CD8-positive, alpha-beta memory T cell (primary cell): Measurements from ENCODE around the gene PRR35. TPM values are rescaled to one million over a fixed set of nuclear protein-coding genes. Genes with fewer than 3 reads are reported as not detected.

Source experiments
- CTCF ChIA-PET: fragments of 350-600 bp; sonication (Branson Sonifier 250); formaldehyde crosslinking; loops from one replicate; lab custom pipeline; 2021; ENCODE audit warnings: antibody characterized with exemption; lab: Charles Lee
- POLR2A ChIA-PET: fragments of 350-600 bp; sonication (Branson Sonifier 250); formaldehyde crosslinking; loops from one replicate; lab custom pipeline; 2021; ENCODE audit warnings: antibody characterized with exemption; lab: Charles Lee
- DNase-seq, 5 donors: peaks; one replicate each; pipeline versions ENCODE4 v3.0.0 to v3.0.0-alpha.2; 2020 to 2022; ENCODE audit warnings: mixed read lengths in 1 of 5
- H3K27ac ChIP-seq: one replicate; pipeline ENCODE4 v1.7.0; 2013; ENCODE audit warnings: low read depth, mild to moderate bottlenecking, low read length, moderate library complexity
- H3K27me3 ChIP-seq: 2 replicates; pipeline ENCODE4 v1.7.0; 2013; ENCODE audit warnings: low read length, mild to moderate bottlenecking; ENCODE audit not compliant: insufficient read depth, poor library complexity, severe bottlenecking
- H3K36me3 ChIP-seq: 2 replicates; pipeline ENCODE4 v1.7.0; 2013; ENCODE audit warnings: mild to moderate bottlenecking, low read length, moderate library complexity; ENCODE audit not compliant: insufficient read depth
- H3K4me1 ChIP-seq: 2 replicates; pipeline ENCODE4 v1.7.0; 2013; ENCODE audit warnings: mild to moderate bottlenecking, low read length, moderate library complexity; ENCODE audit not compliant: insufficient read depth
- H3K4me3 ChIP-seq: 2 replicates; pipeline ENCODE4 v1.7.0; 2013; ENCODE audit warnings: mild to moderate bottlenecking, low read length
- H3K9me3 ChIP-seq: 2 replicates; pipeline ENCODE4 v1.7.0; 2013; ENCODE audit warnings: mild to moderate bottlenecking, low read length
- H3K27ac Mint-ChIP-seq, 8 donors: one replicate each; pipeline ENCODE4 v1.8.0; 2020 to 2021; ENCODE audit warnings: mixed read lengths in 8 of 8, mild to moderate bottlenecking in 6 of 8, inconsistent platforms in 3 of 8, moderate library complexity in 3 of 8
- H3K27me3 Mint-ChIP-seq, 2 donors: one replicate each; pipeline ENCODE4 v1.8.0; 2020 to 2021; ENCODE audit warnings: mixed read lengths in 2 of 2, mild to moderate bottlenecking in 1 of 2, moderate library complexity in 1 of 2
- H3K36me3 Mint-ChIP-seq, 3 donors: one replicate each; pipeline ENCODE4 v1.8.0; 2020 to 2021; ENCODE audit warnings: mixed read lengths in 3 of 3, inconsistent platforms in 1 of 3, mild to moderate bottlenecking in 1 of 3
- H3K4me1 Mint-ChIP-seq, 3 donors: one replicate each; pipeline ENCODE4 v1.8.0; 2020 to 2021; ENCODE audit warnings: mixed read lengths in 3 of 3, inconsistent platforms in 1 of 3, mild to moderate bottlenecking in 1 of 3
- H3K4me3 Mint-ChIP-seq, 7 donors: one replicate each; pipeline ENCODE4 v1.8.0; 2020 to 2021; ENCODE audit warnings: mixed read lengths in 7 of 7, mild to moderate bottlenecking in 6 of 7, moderate library complexity in 4 of 7, inconsistent platforms in 2 of 7
- H3K9me3 Mint-ChIP-seq, 5 donors: one replicate each; pipeline ENCODE4 v1.8.0; 2020 to 2022; ENCODE audit warnings: mixed read lengths in 5 of 5, mild to moderate bottlenecking in 3 of 5, moderate library complexity in 2 of 5, inconsistent platforms in 1 of 5
- polyA plus RNA-seq: library from polyadenylated mRNA; unstranded; fragments of 300-500 nt; fragmentation: Illumina TruSeq; gene quantifications from one replicate; pipeline ENCODE4 v1.2.3, GENCODE V29; 2021
- total RNA-seq, 2 experiments: library from RNA; stranded (reverse); gene quantifications; one replicate each; pipeline ENCODE4 v1.2.3, GENCODE V29; 2021

Gene PRR35
- total and polyA plus RNA-seq, 3 experiments from 2014 or later, result not detected

DNA sequence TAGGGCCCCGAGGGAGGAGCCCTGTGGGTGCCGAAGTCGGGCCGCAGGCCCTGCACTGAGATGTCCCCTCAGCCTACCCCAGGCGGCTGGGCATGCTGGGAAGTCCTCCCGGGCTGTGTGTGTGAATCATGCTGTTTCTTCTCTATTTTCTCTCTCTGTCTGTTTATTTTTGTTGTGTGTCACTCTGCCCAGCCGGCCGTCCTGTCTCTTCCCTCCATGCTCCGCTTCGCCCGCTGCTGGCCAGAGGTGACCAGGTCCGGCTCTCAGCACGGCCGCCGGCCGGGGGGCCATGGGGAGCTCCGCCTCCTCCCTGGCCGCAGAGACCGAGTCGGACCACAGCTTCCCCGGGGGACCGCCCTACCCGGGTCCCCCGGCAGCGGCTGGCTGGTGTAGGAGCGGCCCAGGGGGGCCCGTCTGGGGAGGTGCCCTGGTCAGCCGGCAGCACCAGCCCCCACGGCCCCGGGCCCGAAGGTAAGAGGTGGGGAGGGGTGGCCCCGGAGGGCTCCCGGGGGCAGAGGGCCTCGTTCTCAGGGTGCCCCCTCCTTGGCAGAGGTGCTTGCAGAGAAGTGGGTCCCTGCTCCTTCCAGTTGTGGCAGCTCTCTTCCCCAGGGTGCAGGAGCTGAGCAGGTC lies 20.2 kb upstream of the PRR35 start:
- Mint-ChIP-seq H3K9me3 (no peaks in the 10 kb centered on the region), H3K27me3 (no peaks in the 10 kb centered on the region), H3K4me3 (no peak overlapping the region), H3K27ac (no peak overlapping the region), H3K4me1 (peaks cover 0 to 6% (median 4%) of the 10 kb centered on the region in 3 donors), H3K36me3 (peaks cover 0 to 28% (median 0%) of the 10 kb centered on the region in 3 donors)
- Histone ChIP-seq H3K27me3 (no peaks in the 10 kb centered on the region), H3K4me3 (no peak overlapping the region), H3K36me3 (no peaks in the 10 kb centered on the region), H3K27ac (no peak overlapping the region), H3K4me1 (no peaks in the 10 kb centered on the region), H3K9me3 (no peaks in the 10 kb centered on the region)
- CTCF ChIA-PET, result no interaction called here
- POLR2A ChIA-PET, result no interaction called here
- DNase-seq, result no peak

DNA sequence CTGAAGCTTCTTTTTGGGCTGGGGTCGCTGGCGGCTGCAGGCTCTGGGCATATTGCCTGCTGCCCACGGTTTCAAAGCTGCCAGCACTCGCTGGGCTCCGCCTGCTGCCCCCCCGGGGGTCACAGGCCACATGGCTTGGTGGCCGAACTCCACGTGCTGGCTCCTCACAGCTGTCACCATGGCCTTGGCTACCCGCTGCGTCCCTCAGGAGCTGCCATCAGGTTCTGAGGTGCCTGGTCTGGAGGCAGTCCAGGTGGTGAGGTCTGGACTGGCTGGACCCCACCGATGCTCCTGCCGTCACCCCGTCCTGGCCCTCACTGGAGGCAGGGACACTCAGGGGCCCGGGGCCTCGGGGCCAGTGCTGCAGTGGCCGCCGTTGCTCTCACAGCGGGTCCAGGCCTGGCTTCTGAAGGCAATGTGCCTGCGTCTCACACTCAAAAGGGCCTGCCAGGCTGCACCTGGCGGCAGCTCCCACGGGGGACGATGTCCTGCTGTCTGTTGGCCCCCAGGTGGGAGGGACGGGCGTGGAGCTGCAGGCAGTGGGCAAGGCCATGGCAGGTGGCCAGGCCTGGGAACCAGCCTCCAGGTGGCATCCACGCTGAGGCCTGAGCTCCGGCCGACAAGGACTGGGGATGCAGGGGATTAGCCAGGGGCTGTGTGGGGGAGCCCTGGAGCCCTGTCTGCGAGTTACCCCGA lies 19.4 kb upstream of the PRR35 start:
- Mint-ChIP-seq H3K9me3 (no peaks in the 10 kb centered on the region), H3K36me3 (peaks cover 0 to 28% (median 0%) of the 10 kb centered on the region in 3 donors)
- CTCF ChIA-PET, result no interaction called here

DNA sequence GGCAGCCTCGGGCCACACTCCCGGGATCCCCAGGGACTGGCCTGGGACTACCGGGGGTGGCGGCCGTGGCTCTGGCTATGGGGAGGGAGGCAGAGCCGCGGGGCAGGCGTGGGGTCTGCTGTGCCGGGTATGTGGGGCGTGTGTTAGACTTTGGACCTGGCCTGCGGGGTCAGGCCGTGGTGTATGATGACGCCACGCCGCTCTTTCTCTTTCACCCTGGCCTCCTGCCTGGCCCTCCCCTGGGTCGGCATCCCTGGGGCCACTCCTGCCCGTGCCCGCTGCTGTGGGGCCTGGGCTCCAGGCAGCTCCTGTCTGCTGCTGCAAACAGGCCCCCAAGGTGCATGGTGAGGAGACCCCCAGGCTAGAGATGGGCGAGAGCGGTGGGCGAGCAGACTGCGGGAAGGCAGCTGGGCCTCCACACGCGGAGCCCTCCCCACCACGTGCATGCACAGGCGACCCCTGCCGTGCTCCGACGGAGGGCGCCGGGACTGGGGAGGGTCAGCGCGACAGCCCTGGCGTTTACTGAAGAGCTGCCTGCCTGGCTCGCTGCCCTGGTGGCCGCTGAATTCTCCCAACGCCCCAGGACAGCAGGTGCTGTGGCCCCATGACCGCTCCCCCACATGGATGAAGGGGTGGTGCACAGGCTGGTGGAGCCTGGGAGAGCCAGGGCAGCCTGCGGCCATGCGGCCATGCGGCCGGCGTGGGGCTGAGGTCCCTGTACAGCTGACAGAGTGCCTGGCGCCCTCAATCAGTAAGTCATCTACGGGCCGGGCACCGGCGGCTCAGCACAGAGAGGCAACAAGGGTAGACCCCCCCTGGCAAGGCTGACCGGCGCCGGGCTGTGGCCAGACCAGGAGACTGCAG lies 16.7 kb upstream of the PRR35 start:
- Mint-ChIP-seq H3K36me3 (peaks cover 0 to 15% (median 0%) of the 10 kb centered on the region in 3 donors), H3K27me3 (no peaks in the 10 kb centered on the region), H3K4me3 (no peak overlapping the region), H3K4me1 (peaks cover 0 to 6% (median 4%) of the 10 kb centered on the region in 3 donors), H3K9me3 (no peaks in the 10 kb centered on the region), H3K27ac (no peak overlapping the region)
- Histone ChIP-seq H3K27me3 (no peaks in the 10 kb centered on the region), H3K9me3 (no peaks in the 10 kb centered on the region), H3K36me3 (no peaks in the 10 kb centered on the region), H3K4me3 (no peak overlapping the region), H3K4me1 (no peaks in the 10 kb centered on the region), H3K27ac (no peak overlapping the region)
- ChIA-PET CTCF (no interaction called here), POLR2A (no interaction called here)
- DNase-seq, result no peak

More for the DNA sequence above, 19.4 kb upstream of the PRR35 start:
- Histone ChIP-seq H3K4me1 (no peaks in the 10 kb centered on the region), H3K27ac (no peak overlapping the region), H3K36me3 (no peaks in the 10 kb centered on the region), H3K9me3 (no peaks in the 10 kb centered on the region), H3K27me3 (no peaks in the 10 kb centered on the region), H3K4me3 (no peak overlapping the region)
- Mint-ChIP-seq H3K4me3 (no peak overlapping the region), H3K27ac (no peak overlapping the region), H3K27me3 (no peaks in the 10 kb centered on the region), H3K4me1 (peaks cover 0 to 6% (median 4%) of the 10 kb centered on the region in 3 donors)
- DNase-seq, result no peak
- POLR2A ChIA-PET, result no interaction called here

GRCh38 chr16:544517-544916 lies 15.7 kb upstream of the PRR35 start:
- Histone ChIP-seq H3K36me3 (no peaks in the 10 kb centered on the region), H3K9me3 (no peaks in the 10 kb centered on the region), H3K4me1 (no peaks in the 10 kb centered on the region), H3K27ac (no peak overlapping the region), H3K4me3 (no peak overlapping the region), H3K27me3 (no peaks in the 10 kb centered on the region)
- ChIA-PET POLR2A (no interaction called here), CTCF (no interaction called here)
- no peaks in the 10 kb centered on the region for H3K27me3 Mint-ChIP-seq
- peaks cover 0 to 12% (median 0%) of the 10 kb centered on the region in 3 donors for H3K36me3 Mint-ChIP-seq
- H3K9me3 Mint-ChIP-seq, result no peaks in the 10 kb centered on the region
- H3K4me3 Mint-ChIP-seq, result no peak overlapping the region
- no peak for DNase-seq
- peaks cover 0 to 3% (median 3%) of the 10 kb centered on the region in 3 donors for H3K4me1 Mint-ChIP-seq
- H3K27ac Mint-ChIP-seq, result no peak overlapping the region

- Mint-ChIP-seq H3K36me3 (peaks cover 0 to 12% (median 0%) of the 10 kb centered on the region in 3 donors), H3K9me3 (no peaks in the 10 kb centered on the region), H3K27ac (no peak overlapping the region), H3K4me3 (no peak overlapping the region), H3K27me3 (no peaks in the 10 kb centered on the region), H3K4me1 (peaks cover 0 to 2% (median 2%) of the 10 kb centered on the region in 3 donors)
- H3K27me3 ChIP-seq, result no peaks in the 10 kb centered on the region
- no peak overlapping the region for H3K27ac ChIP-seq
- no peak overlapping the region for H3K4me3 ChIP-seq
- no peaks in the 10 kb centered on the region for H3K4me1 ChIP-seq
- no peaks in the 10 kb centered on the region for H3K36me3 ChIP-seq
- ChIA-PET CTCF (no interaction called here), POLR2A (no interaction called here)
- peak; percentile 30 to 66 (median 37) for DNase-seq
- no peaks in the 10 kb centered on the region for H3K9me3 ChIP-seq
Measured at GRCh38 chr16:546909-547770, 13.1 kb upstream of the PRR35 start.

DNA sequence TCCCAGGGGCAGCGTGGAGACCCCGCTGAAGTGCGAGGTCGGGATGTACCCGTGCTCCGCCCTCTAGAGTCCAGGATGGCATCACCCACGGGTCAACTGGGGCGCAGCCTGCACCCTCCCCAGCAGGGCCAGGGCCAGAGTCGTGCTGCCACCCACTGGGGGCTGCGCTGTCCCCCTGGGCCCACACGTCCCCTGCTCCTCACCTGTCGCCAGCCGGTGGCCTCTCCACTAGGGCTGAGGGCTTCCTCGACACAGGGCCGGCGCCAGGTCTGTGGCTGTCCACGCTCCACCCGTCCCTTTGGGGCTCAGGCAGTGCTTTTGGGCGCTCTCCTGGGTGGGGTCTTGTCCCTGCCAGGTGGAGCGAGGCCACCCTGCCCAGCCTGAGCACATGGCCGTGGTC lies 11.6 kb upstream of the PRR35 start:
- peaks cover 0 to 9% (median 0%) of the 10 kb centered on the region in 3 donors for H3K36me3 Mint-ChIP-seq
- DNase-seq, result no peak
- no peaks in the 10 kb centered on the region for H3K9me3 Mint-ChIP-seq
- no peaks in the 10 kb centered on the region for H3K36me3 ChIP-seq
- no peak overlapping the region for H3K27ac Mint-ChIP-seq
- H3K27ac ChIP-seq, result no peak overlapping the region
- H3K9me3 ChIP-seq, result no peaks in the 10 kb centered on the region
- H3K4me1 Mint-ChIP-seq, result no peaks in the 10 kb centered on the region
- no peaks in the 10 kb centered on the region for H3K27me3 ChIP-seq
- no peak overlapping the region for H3K4me3 Mint-ChIP-seq
- H3K27me3 Mint-ChIP-seq, result no peaks in the 10 kb centered on the region
- no peaks in the 10 kb centered on the region for H3K4me1 ChIP-seq
- ChIA-PET POLR2A (no interaction called here), CTCF (no interaction called here)
- H3K4me3 ChIP-seq, result no peak overlapping the region

- no peaks in the 10 kb centered on the region for H3K27me3 Mint-ChIP-seq
- H3K4me1 Mint-ChIP-seq, result no peaks in the 10 kb centered on the region
- no peaks in the 10 kb centered on the region for H3K27me3 ChIP-seq
- peaks cover 0 to 12% (median 0%) of the 10 kb centered on the region in 3 donors for H3K36me3 Mint-ChIP-seq
- no peak overlapping the region for H3K27ac ChIP-seq
- DNase-seq, result no peak
- no peaks in the 10 kb centered on the region for H3K4me1 ChIP-seq
- ChIA-PET POLR2A (no interaction called here), CTCF (no interaction called here)
- no peaks in the 10 kb centered on the region for H3K9me3 ChIP-seq
- H3K4me3 Mint-ChIP-seq, result no peak overlapping the region
- H3K27ac Mint-ChIP-seq, result no peak overlapping the region
- H3K4me3 ChIP-seq, result no peak overlapping the region
- H3K9me3 Mint-ChIP-seq, result no peaks in the 10 kb centered on the region
- no peaks in the 10 kb centered on the region for H3K36me3 ChIP-seq
Measured at GRCh38 chr16:549544-550263, 10.5 kb upstream of the PRR35 start.
